Endothelial cell of umbilical vein (primary cell): ENCODE measurements around the gene SLC25A23. TPM values are rescaled to one million over a fixed set of nuclear protein-coding genes. Genes with fewer than 3 reads are reported as not detected.

Experiments
- BruUV-seq: library from RNA; stranded (reverse); fragments of 400-500 nt; replicated peaks from 2 replicates; lab custom pipeline; 2021; lab: Mats Ljungman, UMichigan
- CTCF ChIA-PET: fragments of 300-600, 350-600 bp; sonication (Branson Sonifier 250); formaldehyde crosslinking; loops from one replicate; lab custom pipeline; 2021; ENCODE audit warnings: antibody characterized with exemption, inconsistent platforms; lab: Charles Lee
- POLR2A ChIA-PET: fragments of 300-600, 350-600 bp; sonication (Branson Sonifier 250); formaldehyde crosslinking; loops from one replicate; lab custom pipeline; 2021; ENCODE audit warnings: antibody characterized with exemption, inconsistent platforms; lab: Charles Lee
- DNase-seq: peaks from one replicate; pipeline ENCODE4 v3.0.0-alpha.2; 2011; ENCODE audit warnings: low read depth, low spot score
- FAIRE-seq: peaks from 2 replicates; lab custom pipeline; 2011; peaks lifted over from hg19 to GRCh38; lab: Jason Lieb, UNC
- H2AFZ ChIP-seq: 2 replicates; pipeline ENCODE4 v1.6.0; 2012; ENCODE audit warnings: low read depth, low read length, control low read depth, inconsistent platforms
- H3K27ac ChIP-seq: 2 replicates; pipeline ENCODE4 v1.5.1; 2011; ENCODE audit warnings: low read depth, mild to moderate bottlenecking, control low read depth, low read length, moderate library complexity; ENCODE audit not compliant: insufficient read depth
- H3K27me3 ChIP-seq, 2 experiments: 2 replicates each; pipeline versions ENCODE4 v1.6.0 to v1.6.1; 2011; ENCODE audit warnings: low read length in 2 of 2, mixed read lengths in 1 of 2; ENCODE audit not compliant: control insufficient read depth in 2 of 2, insufficient read depth in 2 of 2
- H3K36me3 ChIP-seq, 2 experiments: 2 replicates in 1 of 2; 3 replicates in 1 of 2; pipeline ENCODE4 v1.5.1; 2011; ENCODE audit warnings: low read length in 2 of 2, mild to moderate bottlenecking in 1 of 2, moderate library complexity in 1 of 2; ENCODE audit not compliant: control insufficient read depth in 2 of 2, insufficient read depth in 2 of 2; ENCODE audit errors: extremely low read depth in 1 of 2
- H3K4me1 ChIP-seq: 3 replicates; pipeline ENCODE4 v1.5.1; 2011; ENCODE audit warnings: mild to moderate bottlenecking, low read length; ENCODE audit not compliant: control insufficient read depth, insufficient read depth; ENCODE audit errors: extremely low read depth
- H3K4me2 ChIP-seq: 2 replicates; pipeline ENCODE4 v1.6.1; 2011; ENCODE audit warnings: low read length, control low read depth, mixed read lengths; ENCODE audit not compliant: insufficient read depth
- H3K4me3 ChIP-seq, 3 experiments: fragments of 200-600 bp in 1 of 3; sonication (generic), shearing (Covaris generic) in 1 of 3; replicated peaks in 1 of 3; 2 replicates each; pipeline ENCODE4 v1.5.1; 2011 to 2016; ENCODE audit warnings: control low read depth in 3 of 3, low read length in 3 of 3, mild to moderate bottlenecking in 2 of 3, inconsistent platforms in 1 of 3, low read depth in 1 of 3, moderate library complexity in 1 of 3; ENCODE audit not compliant: insufficient read depth in 1 of 3
- H3K79me2 ChIP-seq: 2 replicates; pipeline ENCODE4 v1.6.0; 2012; ENCODE audit warnings: low read length, inconsistent platforms; ENCODE audit not compliant: control insufficient read depth, insufficient read depth
- H3K9ac ChIP-seq: replicated peaks from 2 replicates; pipeline ENCODE3; 2011; ENCODE audit warnings: low read length, control low read depth; ENCODE audit not compliant: insufficient read depth; ENCODE audit errors: extremely low read depth
- H3K9me1 ChIP-seq: replicated peaks from 3 replicates; pipeline ENCODE4 v1.6.0; 2011; ENCODE audit warnings: mild to moderate bottlenecking, low read length; ENCODE audit not compliant: control insufficient read depth, insufficient read depth; ENCODE audit errors: extremely low read depth
- H3K9me3 ChIP-seq: replicated peaks from 2 replicates; pipeline ENCODE4 v1.5.1; 2012; ENCODE audit warnings: low read length, inconsistent platforms; ENCODE audit not compliant: control insufficient read depth, insufficient read depth
- H4K20me1 ChIP-seq: replicated peaks from 2 replicates; pipeline ENCODE3; 2011; ENCODE audit warnings: mild to moderate bottlenecking, low read length; ENCODE audit not compliant: control insufficient read depth, insufficient read depth; ENCODE audit errors: extremely low read depth
- EZH2 ChIP-seq: IDR thresholded peaks from 2 replicates; pipeline ENCODE4 v1.6.1; 2012; ENCODE audit warnings: borderline replicate concordance, low read depth, mild to moderate bottlenecking, moderate library complexity, low read length, inconsistent platforms; ENCODE audit not compliant: severe bottlenecking
- FOS ChIP-seq: IDR thresholded peaks from 2 replicates; pipeline ENCODE4 v1.6.1; 2011; ENCODE audit warnings: mild to moderate bottlenecking, low read length, moderate library complexity, borderline replicate concordance; ENCODE audit not compliant: insufficient read depth
- GATA2 ChIP-seq: IDR thresholded peaks from 2 replicates; pipeline ENCODE4 v1.7.0; 2011; ENCODE audit warnings: low read depth, mild to moderate bottlenecking, moderate library complexity, mixed read lengths, low read length; ENCODE audit not compliant: insufficient read length, insufficient read depth
- JUN ChIP-seq: IDR thresholded peaks from 2 replicates; pipeline ENCODE4 v1.6.1; 2011; ENCODE audit warnings: borderline replicate concordance, low read depth; ENCODE audit not compliant: insufficient read length, insufficient read depth
- MYC ChIP-seq: IDR thresholded peaks from one replicate; pipeline ENCODE4 v1.6.1; 2011; ENCODE audit warnings: mild to moderate bottlenecking, low read depth, low read length
- POLR2A ChIP-seq: IDR thresholded peaks from 2 replicates; pipeline ENCODE4 v1.6.1; 2012; ENCODE audit warnings: low read depth, mild to moderate bottlenecking, control low read depth, low read length
- POLR2AphosphoS5 ChIP-seq: IDR thresholded peaks from 2 replicates; pipeline ENCODE4 v1.6.1; 2012; ENCODE audit warnings: low read depth, mild to moderate bottlenecking, control low read depth, low read length, moderate library complexity; ENCODE audit not compliant: insufficient read depth
- dilution Hi-C: fragments of 300-500 bp; cut with MboI; formaldehyde crosslinking; loops from one replicate; pipeline ENCODE4 v1.15.0; 2019; ENCODE audit warnings: low sequenced_read_pairs; ENCODE audit not compliant: extremely low pct_ligation_motif_present
- intact Hi-C: fragments of 100-400 bp; cut with micrococcal nuclease; formaldehyde crosslinking; loops from one replicate; pipeline ENCODE4 v1.10.0; 2022
- polyA plus RNA-seq, 4 experiments: library from polyadenylated mRNA; depleted of rRNA in 3 of 4; stranded (reverse) in 3 of 4; unstranded in 1 of 4; fragments of >200 nt; gene quantifications; 2 replicates each; pipeline versions ENCODE4 v1.2.1 to v1.2.3, GENCODE V29; 2011 to 2012; ENCODE audit warnings: missing spikeins in 1 of 4
- total RNA-seq: library from RNA; stranded (reverse); gene quantifications from 2 replicates; pipeline ENCODE4 v1.2.3, GENCODE V29; 2021
- TF ChIP-seq, protein P1 (sequence below), 2 donors: IDR thresholded peaks; 1 replicate in 1 of 2; 2 replicates in 1 of 2; pipeline ENCODE4 v1.5.1; 2011; ENCODE audit warnings: low read length in 2 of 2, mild to moderate bottlenecking in 2 of 2, moderate library complexity in 2 of 2, control low read depth in 1 of 2, inconsistent platforms in 1 of 2, low read depth in 1 of 2; ENCODE audit not compliant: insufficient read depth in 1 of 2; ENCODE audit errors: extremely low read depth in 1 of 2
- TF ChIP-seq, protein P2 (sequence below): IDR thresholded peaks from 2 replicates; pipeline ENCODE4 v1.6.1; 2011; ENCODE audit not compliant: insufficient read depth, insufficient read length

The SLC25A23 gene
- total and polyA plus RNA-seq, 2 donors (not counting 3 experiments of a cell fraction or from before 2014, with no cell fraction given), result 12.8 to 33.5 TPM

DNA sequence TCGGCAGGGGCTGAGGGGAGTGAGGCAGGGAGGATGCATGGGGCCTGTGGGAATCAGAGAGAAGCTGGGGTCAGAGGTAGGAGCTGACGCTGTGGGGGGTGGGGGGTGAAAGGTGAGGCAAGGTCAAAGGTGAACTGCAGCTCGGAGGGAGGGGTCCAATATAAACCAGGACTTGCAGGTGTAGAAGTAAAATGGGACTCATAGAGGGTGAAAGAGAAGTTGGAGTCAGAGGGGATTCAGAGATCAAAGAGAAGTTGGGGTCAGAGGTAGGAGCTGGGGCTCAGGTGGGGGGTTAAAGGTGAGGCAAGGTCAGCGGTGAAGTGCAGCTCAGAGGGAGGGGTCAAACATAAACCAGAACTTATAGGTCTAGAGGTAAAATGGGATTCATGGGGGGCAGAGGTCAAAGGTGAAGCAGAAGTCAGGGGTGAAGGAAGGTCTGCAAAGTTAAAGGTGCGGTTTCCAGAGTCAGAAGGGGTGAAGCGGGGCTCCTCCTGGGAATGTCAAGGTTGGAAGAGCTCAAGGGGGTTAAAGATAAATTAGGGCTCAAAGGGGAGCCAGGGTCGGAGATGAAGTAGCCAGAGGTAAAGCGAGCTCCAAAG is 34.9 kb upstream of the SLC25A23 start:
- Histone ChIP-seq H3K9ac (no peak overlapping the region), H3K4me3 (no peak overlapping the region), H3K27me3 (no peaks in the 10 kb centered on the region), H3K9me1 (no peaks in the 10 kb centered on the region), H3K9me3 (no peaks in the 10 kb centered on the region), H3K27ac (no peak overlapping the region), H4K20me1 (no peaks in the 10 kb centered on the region), H3K4me1 (no peaks in the 10 kb centered on the region), H2AFZ (no peak overlapping the region), H3K4me2 (no peak overlapping the region), H3K36me3 (no peaks in the 10 kb centered on the region), H3K79me2 (no peaks in the 10 kb centered on the region)
- ChIA-PET POLR2A (no interaction called here), CTCF (no interaction called here)
- no TSS peak for BruUV-seq
- TF ChIP-seq, protein P1, sequence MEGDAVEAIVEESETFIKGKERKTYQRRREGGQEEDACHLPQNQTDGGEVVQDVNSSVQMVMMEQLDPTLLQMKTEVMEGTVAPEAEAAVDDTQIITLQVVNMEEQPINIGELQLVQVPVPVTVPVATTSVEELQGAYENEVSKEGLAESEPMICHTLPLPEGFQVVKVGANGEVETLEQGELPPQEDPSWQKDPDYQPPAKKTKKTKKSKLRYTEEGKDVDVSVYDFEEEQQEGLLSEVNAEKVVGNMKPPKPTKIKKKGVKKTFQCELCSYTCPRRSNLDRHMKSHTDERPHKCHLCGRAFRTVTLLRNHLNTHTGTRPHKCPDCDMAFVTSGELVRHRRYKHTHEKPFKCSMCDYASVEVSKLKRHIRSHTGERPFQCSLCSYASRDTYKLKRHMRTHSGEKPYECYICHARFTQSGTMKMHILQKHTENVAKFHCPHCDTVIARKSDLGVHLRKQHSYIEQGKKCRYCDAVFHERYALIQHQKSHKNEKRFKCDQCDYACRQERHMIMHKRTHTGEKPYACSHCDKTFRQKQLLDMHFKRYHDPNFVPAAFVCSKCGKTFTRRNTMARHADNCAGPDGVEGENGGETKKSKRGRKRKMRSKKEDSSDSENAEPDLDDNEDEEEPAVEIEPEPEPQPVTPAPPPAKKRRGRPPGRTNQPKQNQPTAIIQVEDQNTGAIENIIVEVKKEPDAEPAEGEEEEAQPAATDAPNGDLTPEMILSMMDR (IDR thresholded peaks at IDR 0.05; ENCODE audit: extremely low read depth in 1 of 2, insufficient read depth in 1 of 2, low read depth in 1 of 2, low read length in 2 of 2), result no peak
- TF ChIP-seq EZH2 (no peak), MYC (no peak), FOS (no peak), JUN (no peak), POLR2AphosphoS5 (no peak), POLR2A (no peak), GATA2 (no peak)
- TF ChIP-seq, protein P2, sequence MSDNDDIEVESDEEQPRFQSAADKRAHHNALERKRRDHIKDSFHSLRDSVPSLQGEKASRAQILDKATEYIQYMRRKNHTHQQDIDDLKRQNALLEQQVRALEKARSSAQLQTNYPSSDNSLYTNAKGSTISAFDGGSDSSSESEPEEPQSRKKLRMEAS, result no peak
- FAIRE-seq (no peak), DNase-seq (no peak)
- dilution Hi-C loops, result no loop called here
- intact Hi-C loops, result no loop called here
